ENCODE data around the gene HOXD10.

DNA sequence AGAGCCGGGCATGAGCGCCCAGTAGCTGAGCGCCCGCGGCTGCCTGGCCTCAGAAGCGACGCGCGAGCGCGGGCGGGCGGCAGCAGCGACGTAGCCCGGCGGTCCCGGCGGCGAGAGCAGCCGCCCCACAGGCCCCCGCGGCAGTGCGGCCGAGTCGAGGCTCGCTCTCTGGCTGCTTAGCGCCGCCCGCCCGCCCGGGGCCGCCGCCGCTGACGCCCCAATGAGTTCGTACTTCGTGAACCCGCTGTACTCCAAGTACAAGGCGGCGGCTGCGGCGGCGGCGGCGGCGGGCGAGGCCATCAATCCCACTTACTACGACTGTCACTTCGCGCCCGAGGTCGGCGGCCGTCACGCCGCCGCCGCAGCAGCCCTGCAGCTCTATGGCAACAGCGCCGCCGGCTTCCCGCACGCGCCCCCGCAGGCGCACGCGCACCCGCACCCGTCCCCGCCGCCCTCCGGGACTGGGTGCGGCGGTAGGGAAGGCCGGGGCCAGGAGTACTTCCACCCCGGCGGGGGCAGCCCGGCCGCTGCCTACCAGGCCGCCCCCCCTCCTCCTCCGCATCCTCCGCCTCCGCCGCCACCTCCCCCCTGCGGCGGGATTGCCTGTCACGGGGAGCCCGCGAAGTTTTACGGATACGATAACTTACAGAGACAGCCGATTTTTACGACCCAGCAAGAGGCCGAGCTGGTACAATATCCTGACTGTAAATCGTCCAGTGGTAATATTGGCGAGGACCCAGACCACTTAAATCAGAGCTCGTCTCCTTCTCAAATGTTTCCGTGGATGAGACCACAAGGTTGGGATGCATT lies 13.8 kb downstream of the HOXD10 start:
- no peak for TF ChIP-seq GATA2 (IDR thresholded peaks at IDR 0.05; ENCODE audit: low read depth, low read length)
- no peak for TF ChIP-seq GATA3 (IDR thresholded peaks at IDR 0.05; ENCODE audit: low read depth, low read length)

All from SH-SY5Y (cell line).